Pancreas (tissue), 10 donors: ENCODE data around the gene CES3. TPM values are rescaled to one million over a fixed set of nuclear protein-coding genes. Genes with fewer than 3 reads are reported as not detected.
A peak's percentile ranks its signal among the peaks of the same experiment; 100 is the strongest.

Experiments
- ATAC-seq, 4 donors: fragments of 200-7000 bp; cut with Tn5 transposase; one replicate each; pipeline versions ENCODE4 v1.8.0 to v1.9.1; 2020; ENCODE audit warnings: mild to moderate bottlenecking in 4 of 4, moderate library complexity in 4 of 4
- DNase-seq, 6 donors: peaks; one replicate each; pipeline ENCODE4 v3.0.0-alpha.2; 2020
- FAIRE-seq: peaks from 2 replicates; lab custom pipeline; 2012; peaks lifted over from hg19 to GRCh38; lab: Jason Lieb, UNC
- H3K27ac ChIP-seq, 4 donors: fragments of 200-600 bp; sonication (generic); 1 replicate in 3 of 4; 2 replicates in 1 of 4; pipeline versions ENCODE4 v1.5.0 to v1.8.0; 2020
- H3K27me3 ChIP-seq, 4 donors: fragments of 200-600 bp; one replicate each; pipeline ENCODE4 v1.8.0; 2021
- H3K36me3 ChIP-seq, 3 donors: fragments of 200-600 bp; sonication (generic) in 1 of 3; one replicate each; pipeline versions ENCODE4 v1.5.0 to v1.8.0; 2020 to 2021
- H3K4me1 ChIP-seq, 3 donors: fragments of 200-600 bp; one replicate each; pipeline ENCODE4 v1.8.0; 2021
- H3K4me3 ChIP-seq, 4 donors: fragments of 200-600 bp; sonication (generic) in 2 of 4; one replicate each; pipeline versions ENCODE4 v1.5.0 to v1.8.0; 2020 to 2021
- H3K9me3 ChIP-seq, 4 donors: fragments of 200-600 bp; one replicate each; pipeline ENCODE4 v1.8.0; 2021
- CTCF ChIP-seq, 4 donors: fragments of 200-600 bp; sonication (generic) in 3 of 4; IDR thresholded peaks; one replicate each; pipeline versions ENCODE4 v1.5.0 to v1.8.0; 2021; ENCODE audit warnings: antibody characterized with exemption in 4 of 4
- WGBS, 2 donors: extraction: QIAGEN DNeasy Blood & Tissue Kit; methylation state at CpG; one replicate each; pipeline ENCODE4 v1.1.7; 2013; 5-methylcytosine and 5-hydroxymethylcytosine counted together
- intact Hi-C, 3 donors: fragments of 100-400 bp; cut with DNase I; formaldehyde crosslinking; loops; one replicate each; pipeline versions ENCODE4 v1.11.1 to v1.14.2; 2022
- polyA plus RNA-seq, 2 donors: library from polyadenylated mRNA; stranded (reverse); fragments of 200-250 nt; gene quantifications; one replicate each; pipeline ENCODE4 v1.2.3, GENCODE V29; 2013
- total RNA-seq, 6 donors: library from RNA; stranded (reverse); fragmentation: NEBNext Ultra II Directional in 4 of 6; extraction: Animal tissue kit (Norgen Biotek cat#: 25700) in 4 of 6; gene quantifications; one replicate each; pipeline versions ENCODE4 v1.2.1 to v1.2.4, GENCODE V29; 2021 to 2023
- donor health status: healthy with polysubstance abuse.
- donor health status: DM: no; HTN: no; CAD: no; lungs with moderate emphysema.
- donor health status: DM: no; HTN: no; CAD: no.
- donor health status: control.
- donor health status: control.
- donor health status: Bipolar disorder and iron deficiency.
- donor health status: DM: yes; HTN: yes; CAD: no.
- donor health status: DM: no; HTN: no; CAD: no.
- donor health status: DM: no; HTN: no; CAD: no.
- donor health status: DM: yes; HTN: yes; CAD: no.

CES3 gene
- total RNA-seq = 1 to 10 TPM; 1.9 to 6.2 (median 4.6) TPM
- polyA plus RNA-seq = 1 to 10 TPM; 4.6 to 7.3 TPM

- ATAC-seq = peak; percentile 85 to 93 (median 91)
- no peaks in the 10 kb centered on the region for H3K4me1 ChIP-seq
- 53 to 60% methylated on average over 16 of the region's 16 CpGs for WGBS, 2 donors
- no peaks in the 10 kb centered on the region for H3K9me3 ChIP-seq
- peak; percentile 63 to 89 (median 78) for DNase-seq
- no peaks in the 10 kb centered on the region for H3K27me3 ChIP-seq
- no peak for FAIRE-seq
- peak within 1 kb of the TSS in 3 of 4 donors; percentile 15 to 29 (median 19) for H3K4me3 ChIP-seq
- intact Hi-C loops = no loop called here
- no peaks in the 10 kb centered on the region for H3K36me3 ChIP-seq
- H3K27ac ChIP-seq = peak within 1 kb of the TSS in 1 of 4 donors; percentile 46
- TF ChIP-seq CTCF (IDR thresholded peaks at IDR 0.05) = peak; percentile 28 to 71 (median 54)
These were observed at the start of gene CES3 for GRCh38 chr16:66961065-66961744. Gene CES3 (plus strand): TSS chr16:66961266. CDS start chr16:66961308, 42 bp downstream.

- WGBS, 2 donors = 88 to 95% methylated on average over 8 of the region's 8 CpGs
- no peak overlapping the region for H3K27ac ChIP-seq
These were observed 49.3 kb upstream of the CES3 start for GRCh38 chr16:66911801-66912200.

GRCh38 chr16:66913081-66913480, 48.0 kb upstream of the CES3 start:
- Histone ChIP-seq H3K36me3 (no peaks in the 10 kb centered on the region), H3K4me3 (no peak overlapping the region), H3K27me3 (no peaks in the 10 kb centered on the region), H3K9me3 (no peaks in the 10 kb centered on the region), H3K4me1 (no peaks in the 10 kb centered on the region), H3K27ac (no peak overlapping the region)
- no peak for TF ChIP-seq CTCF (IDR thresholded peaks at IDR 0.05)
- intact Hi-C loops = loop anchor here in 1 of 3 donors (10.0 kb wide), 1 partner anchor 62 kb away; no protein-coding TSS in a partner anchor
- peak in 1 of 6 donors; percentile 9 for DNase-seq
- WGBS, 2 donors = 48 to 51% methylated on average over 10 of the region's 10 CpGs
- ATAC-seq = no peak
- no peak for FAIRE-seq

More at GRCh38 chr16:66911801-66912200, 49.3 kb upstream of the CES3 start:
- Histone ChIP-seq H3K9me3 (no peaks in the 10 kb centered on the region), H3K36me3 (no peaks in the 10 kb centered on the region), H3K27me3 (no peaks in the 10 kb centered on the region), H3K4me3 (no peak overlapping the region), H3K4me1 (no peaks in the 10 kb centered on the region)
- TF ChIP-seq CTCF (IDR thresholded peaks at IDR 0.05) = no peak
- DNase-seq (no peak), ATAC-seq (no peak), FAIRE-seq (no peak)
- intact Hi-C loops = loop anchor here in 1 of 3 donors (10.0 kb wide), 1 partner anchor 63 kb away; no protein-coding TSS in a partner anchor

GRCh38 chr16:66913711-66914110, 47.4 kb upstream of the CES3 start:
- FAIRE-seq (no peak), DNase-seq (peak in 1 of 6 donors; percentile 19), ATAC-seq (no peak)
- intact Hi-C loops = loop anchor here in 1 of 3 donors (10.0 kb wide), 1 partner anchor 61 kb away; no protein-coding TSS in a partner anchor
- no peaks in the 10 kb centered on the region for H3K9me3 ChIP-seq
- no peak for TF ChIP-seq CTCF (IDR thresholded peaks at IDR 0.05)
- H3K4me1 ChIP-seq = no peaks in the 10 kb centered on the region
- no peaks in the 10 kb centered on the region for H3K36me3 ChIP-seq
- 62 to 82% methylated on average over 4 of the region's 4 CpGs for WGBS, 2 donors
- H3K4me3 ChIP-seq = no peak overlapping the region
- H3K27me3 ChIP-seq = no peaks in the 10 kb centered on the region
- H3K27ac ChIP-seq = no peak overlapping the region

- intact Hi-C loops = loop anchor here in 1 of 3 donors (10.0 kb wide), 1 partner anchor 60 kb away; no protein-coding TSS in a partner anchor
- Histone ChIP-seq H3K9me3 (no peaks in the 10 kb centered on the region), H3K4me1 (no peaks in the 10 kb centered on the region), H3K27ac (no peak overlapping the region), H3K4me3 (no peak overlapping the region), H3K27me3 (no peaks in the 10 kb centered on the region), H3K36me3 (no peaks in the 10 kb centered on the region)
- DNase-seq (no peak), ATAC-seq (no peak), FAIRE-seq (no peak)
- no peak for TF ChIP-seq CTCF (IDR thresholded peaks at IDR 0.05)
- WGBS, 2 donors = 93 to 94% methylated on average over 7 of the region's 7 CpGs
These were observed 46.5 kb upstream of the CES3 start for GRCh38 chr16:66914541-66914940.
